Measurements from ENCODE around the gene BTBD3.

DNA sequence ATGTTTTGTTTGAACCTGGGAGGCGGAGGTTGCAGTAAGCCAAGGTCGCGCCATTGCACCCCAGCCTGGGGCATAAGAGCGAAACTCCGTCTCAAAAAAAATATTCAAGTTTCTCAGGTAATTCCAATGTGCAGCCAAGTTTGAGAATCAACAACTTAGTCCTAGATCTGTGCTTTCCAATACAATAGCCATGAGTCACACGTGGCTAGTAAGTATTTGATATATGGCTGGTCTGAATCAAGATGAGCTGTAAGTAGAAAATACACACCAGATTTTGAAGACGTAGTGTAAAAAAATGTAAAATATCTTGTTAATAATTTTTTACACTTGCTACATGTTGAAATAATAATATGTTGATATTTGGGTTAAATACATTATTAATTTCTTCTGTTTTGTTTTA is 35.0 kb upstream of the BTBD3 start:
- TF ChIP-seq, protein P1, sequence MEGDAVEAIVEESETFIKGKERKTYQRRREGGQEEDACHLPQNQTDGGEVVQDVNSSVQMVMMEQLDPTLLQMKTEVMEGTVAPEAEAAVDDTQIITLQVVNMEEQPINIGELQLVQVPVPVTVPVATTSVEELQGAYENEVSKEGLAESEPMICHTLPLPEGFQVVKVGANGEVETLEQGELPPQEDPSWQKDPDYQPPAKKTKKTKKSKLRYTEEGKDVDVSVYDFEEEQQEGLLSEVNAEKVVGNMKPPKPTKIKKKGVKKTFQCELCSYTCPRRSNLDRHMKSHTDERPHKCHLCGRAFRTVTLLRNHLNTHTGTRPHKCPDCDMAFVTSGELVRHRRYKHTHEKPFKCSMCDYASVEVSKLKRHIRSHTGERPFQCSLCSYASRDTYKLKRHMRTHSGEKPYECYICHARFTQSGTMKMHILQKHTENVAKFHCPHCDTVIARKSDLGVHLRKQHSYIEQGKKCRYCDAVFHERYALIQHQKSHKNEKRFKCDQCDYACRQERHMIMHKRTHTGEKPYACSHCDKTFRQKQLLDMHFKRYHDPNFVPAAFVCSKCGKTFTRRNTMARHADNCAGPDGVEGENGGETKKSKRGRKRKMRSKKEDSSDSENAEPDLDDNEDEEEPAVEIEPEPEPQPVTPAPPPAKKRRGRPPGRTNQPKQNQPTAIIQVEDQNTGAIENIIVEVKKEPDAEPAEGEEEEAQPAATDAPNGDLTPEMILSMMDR (IDR thresholded peaks at IDR 0.05): no peak
- TF ChIP-seq POLR2AphosphoS5 (IDR thresholded peaks at IDR 0.05): no peak
